GM12801 (cell line): Measurements from ENCODE around the gene RFT1.
A peak's percentile ranks its signal among the peaks of the same experiment; 100 is the strongest.

Experiments used
- TF ChIP-seq, protein P1 (sequence below): IDR thresholded peaks from one replicate; pipeline ENCODE4 v1.5.1; 2011; ENCODE audit warnings: control low read depth; ENCODE audit not compliant: insufficient read length; ENCODE audit errors: extremely low read depth

Gene RFT1

DNA sequence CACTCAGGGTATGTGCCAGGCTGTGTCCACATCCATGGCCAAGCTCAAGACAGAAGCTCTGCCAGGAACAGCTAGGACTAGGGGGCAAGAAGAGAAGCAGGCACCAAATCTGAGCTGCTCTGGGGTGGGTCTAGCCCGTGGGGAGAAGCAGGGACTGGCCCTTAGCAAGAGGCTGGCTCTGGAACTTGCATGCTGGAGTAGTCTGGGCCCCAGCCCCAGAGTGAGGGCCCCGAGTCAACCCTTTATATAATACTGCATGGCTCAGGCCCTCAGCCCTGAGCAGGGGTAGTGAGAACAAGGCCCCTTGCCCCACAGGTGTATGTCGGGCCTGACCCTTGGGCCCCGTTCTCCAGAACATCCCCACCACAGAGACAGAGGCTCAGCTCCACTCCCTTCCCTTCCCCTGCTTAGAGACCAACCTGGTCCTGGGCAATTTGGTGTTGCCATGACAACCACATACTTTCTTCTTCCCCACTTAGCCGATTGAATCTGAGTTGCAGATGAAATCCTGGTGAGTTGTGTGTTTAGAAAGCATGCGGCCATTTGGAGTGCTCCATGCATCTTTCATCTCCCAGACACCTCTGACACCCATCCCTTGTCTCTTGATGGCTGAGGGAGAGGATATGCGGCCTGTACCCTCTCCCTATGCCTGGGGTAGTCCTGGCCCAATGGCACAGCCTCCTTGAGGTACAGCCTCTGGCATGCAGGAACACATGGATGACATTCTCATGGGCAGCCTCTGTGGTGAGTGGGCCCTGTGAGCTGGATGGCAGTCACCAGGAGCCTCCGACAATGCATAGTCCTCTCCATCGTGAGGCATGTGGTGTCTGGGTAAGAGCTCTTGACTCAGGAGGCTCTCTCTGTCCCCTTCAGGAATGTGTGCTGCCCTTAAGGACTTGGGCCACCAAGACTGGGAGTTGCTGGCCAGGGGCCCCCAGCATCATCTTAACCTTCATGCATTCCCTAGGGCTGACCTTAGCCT lies 55.2 kb downstream of the RFT1 start:
- TF ChIP-seq, protein P1, sequence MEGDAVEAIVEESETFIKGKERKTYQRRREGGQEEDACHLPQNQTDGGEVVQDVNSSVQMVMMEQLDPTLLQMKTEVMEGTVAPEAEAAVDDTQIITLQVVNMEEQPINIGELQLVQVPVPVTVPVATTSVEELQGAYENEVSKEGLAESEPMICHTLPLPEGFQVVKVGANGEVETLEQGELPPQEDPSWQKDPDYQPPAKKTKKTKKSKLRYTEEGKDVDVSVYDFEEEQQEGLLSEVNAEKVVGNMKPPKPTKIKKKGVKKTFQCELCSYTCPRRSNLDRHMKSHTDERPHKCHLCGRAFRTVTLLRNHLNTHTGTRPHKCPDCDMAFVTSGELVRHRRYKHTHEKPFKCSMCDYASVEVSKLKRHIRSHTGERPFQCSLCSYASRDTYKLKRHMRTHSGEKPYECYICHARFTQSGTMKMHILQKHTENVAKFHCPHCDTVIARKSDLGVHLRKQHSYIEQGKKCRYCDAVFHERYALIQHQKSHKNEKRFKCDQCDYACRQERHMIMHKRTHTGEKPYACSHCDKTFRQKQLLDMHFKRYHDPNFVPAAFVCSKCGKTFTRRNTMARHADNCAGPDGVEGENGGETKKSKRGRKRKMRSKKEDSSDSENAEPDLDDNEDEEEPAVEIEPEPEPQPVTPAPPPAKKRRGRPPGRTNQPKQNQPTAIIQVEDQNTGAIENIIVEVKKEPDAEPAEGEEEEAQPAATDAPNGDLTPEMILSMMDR = no peak

DNA sequence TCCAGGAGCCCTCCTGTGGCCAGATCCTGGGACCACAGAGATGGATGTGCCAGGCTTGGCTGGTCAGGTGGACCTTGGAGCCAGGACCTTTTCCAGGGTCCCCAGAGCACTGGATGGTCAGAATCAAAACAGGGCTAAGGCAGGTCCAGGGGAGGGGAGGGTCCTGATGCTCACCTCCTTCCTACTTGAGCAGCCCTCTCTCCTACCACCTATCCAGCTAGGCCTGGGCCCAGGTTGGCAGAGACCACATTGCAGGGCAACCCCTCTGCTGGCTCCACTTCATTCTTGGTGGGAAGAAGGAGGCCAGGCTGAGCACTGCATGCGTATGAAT lies 55.9 kb downstream of the RFT1 start:
- TF ChIP-seq, protein P1 = no peak

DNA sequence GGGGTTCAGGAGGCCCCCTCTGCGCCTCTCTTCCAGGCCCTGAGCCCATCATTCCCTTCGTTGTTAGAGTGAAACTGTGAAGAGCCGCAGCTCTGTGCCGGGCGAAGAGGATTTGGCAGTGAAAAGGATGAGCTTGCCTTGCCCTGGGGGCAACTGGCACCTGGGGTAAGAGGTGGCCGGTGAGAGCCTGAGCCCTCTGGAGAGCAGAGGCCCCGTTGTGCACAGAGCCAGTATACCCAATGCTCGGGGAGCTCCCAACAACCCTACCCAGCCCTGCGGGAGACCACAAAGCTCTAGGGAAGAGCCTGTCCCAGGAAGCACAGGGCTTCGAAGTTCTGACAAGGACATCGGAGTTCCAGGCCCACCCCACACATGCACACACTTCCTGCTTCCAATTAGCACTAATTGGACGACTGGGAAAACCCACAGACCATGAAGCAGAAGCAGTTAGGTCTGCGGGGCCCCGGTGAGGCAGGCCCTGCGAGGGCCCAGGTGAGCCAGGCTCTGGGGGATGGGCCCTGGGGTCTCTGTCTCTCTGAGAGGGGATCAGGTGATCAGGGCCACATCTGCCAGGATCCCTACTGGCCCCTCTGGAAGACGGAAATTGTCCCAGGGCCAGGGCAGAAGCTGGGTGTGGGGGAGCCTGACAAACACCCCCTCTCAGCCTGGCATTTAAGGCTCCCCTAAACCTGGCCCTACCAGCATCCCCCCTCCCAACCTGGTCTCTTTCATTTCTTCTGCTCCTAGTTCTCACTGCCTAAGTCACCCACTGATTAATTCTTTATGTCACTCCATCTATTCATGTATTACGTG lies 56.5 kb downstream of the RFT1 start:
- TF ChIP-seq, protein P1 = no peak

DNA sequence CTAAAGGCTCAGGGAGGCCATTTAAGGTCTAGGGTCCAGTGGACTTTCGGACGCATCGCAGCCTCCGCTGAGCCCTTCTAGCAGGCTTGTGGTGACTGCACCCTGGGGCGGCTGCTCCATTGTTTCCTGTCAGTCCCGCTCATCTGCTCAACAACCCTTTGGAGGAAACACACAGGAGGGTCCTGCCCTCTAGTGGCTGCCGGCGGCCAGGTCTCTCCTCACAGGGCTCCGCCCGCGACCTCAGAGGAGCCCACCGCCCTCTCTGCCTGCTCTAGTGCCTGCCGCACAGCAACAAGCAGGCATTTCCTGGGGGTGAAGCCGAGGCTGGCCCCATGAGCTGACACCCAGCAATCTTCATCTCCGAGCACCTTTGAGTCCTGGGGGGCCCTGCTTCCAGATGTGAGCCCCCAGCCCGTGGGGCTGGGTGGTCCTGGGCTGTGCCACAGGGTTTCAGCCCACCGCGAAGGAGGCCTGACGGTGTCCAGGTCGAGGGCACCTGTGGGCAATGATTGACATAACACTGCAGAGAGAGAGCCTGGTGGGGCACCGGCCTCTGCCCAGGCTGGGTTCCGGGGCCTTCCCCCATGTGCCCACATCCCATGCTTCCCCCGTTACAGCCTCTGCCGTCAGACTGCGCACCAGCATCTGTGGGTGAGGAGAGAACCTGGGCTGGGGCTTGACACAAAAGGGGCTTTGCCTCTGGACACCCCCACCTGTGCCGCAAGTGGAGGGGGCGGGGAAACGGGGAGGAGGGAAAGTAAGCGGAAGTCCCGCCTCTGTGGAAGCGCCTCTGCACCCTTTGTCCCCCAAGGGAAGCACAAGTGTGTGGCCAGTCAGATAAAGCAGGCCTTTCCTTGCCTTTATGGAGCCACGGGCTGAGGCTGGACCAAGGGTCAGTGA lies 57.3 kb downstream of the RFT1 start:
- TF ChIP-seq, protein P1 = peak; percentile 60

DNA sequence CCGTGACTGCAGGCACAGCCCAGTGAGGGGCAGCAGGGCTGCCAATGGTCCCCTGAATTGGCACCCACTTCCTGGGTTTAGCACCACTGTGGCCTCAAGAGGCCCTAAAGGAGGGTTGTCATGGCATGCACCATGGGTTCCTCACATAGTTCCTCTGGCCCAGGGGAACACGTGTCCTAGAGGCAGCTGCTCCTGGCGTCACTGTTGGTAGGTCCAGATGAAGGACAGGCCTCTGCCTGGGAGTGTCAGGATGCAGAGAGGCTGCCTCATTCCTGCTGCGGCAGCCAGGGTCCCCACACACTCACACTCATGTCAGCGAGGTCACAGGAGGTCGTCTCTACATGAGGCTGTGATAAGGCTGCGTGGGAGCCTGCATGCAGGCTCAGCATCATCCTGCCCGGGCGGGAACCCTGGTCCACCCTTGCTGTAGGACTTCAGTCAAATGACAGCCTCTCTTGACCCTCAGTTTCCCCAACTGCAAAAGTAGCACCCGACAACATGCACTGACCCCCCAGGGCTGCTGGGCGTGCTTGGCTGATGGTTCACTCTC lies 58.3 kb downstream of the RFT1 start:
- TF ChIP-seq, protein P1 = no peak

DNA sequence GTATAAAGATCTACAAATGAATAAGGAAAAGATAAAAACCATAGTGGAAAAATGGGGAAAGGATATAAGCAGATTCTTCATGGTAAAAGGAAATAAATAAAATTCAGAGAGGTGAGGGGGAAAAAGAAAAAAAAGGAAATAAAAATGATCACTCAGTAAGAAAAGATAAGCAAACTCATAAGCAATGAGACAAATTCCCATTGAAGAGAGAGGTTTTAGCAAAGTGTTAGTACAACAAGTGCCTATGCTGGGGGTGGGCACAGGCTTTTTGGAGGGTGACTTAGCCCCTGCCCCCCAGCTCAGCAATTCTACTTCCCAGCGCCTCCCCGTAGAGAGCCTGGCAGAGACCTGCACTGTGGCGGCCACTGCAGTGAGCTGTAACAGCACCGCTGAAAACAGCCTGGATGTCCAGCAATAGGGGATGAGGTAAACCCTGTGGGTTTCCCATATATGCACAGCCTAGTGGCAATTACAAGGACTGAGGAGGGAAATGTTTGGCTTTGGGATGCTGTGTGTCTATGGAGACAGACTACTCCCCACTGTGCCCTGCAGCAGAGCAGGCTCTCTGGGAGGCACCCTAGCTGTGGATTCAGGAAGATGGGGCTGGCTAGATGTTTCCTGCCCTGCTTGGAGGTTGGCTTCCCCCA lies 60.7 kb downstream of the RFT1 start:
- TF ChIP-seq, protein P1 = no peak
